SK-N-MC (cell line): ENCODE results near the gene IRF2BPL.

Experiments used
- DNase-seq: peaks from one replicate; pipeline ENCODE4 v3.0.0-alpha.2; 2011; ENCODE audit warnings: low read depth, low spot score
- H3K27ac ChIP-seq: fragments of 200-600 bp; sonication (generic); 2 replicates; pipeline ENCODE4 v1.5.1; 2016; ENCODE audit warnings: mixed run types
- H3K36me3 ChIP-seq: fragments of 200-600 bp; sonication (generic); 2 replicates; pipeline ENCODE4 v1.6.1; 2017; ENCODE audit warnings: antibody characterized with exemption, low read length, mixed read lengths; ENCODE audit not compliant: insufficient read depth
- H3K4me3 ChIP-seq: fragments of 200-600 bp; sonication (generic); 2 replicates; pipeline ENCODE4 v1.5.1; 2016
- H3K9ac ChIP-seq: fragments of 200-600 bp; sonication (generic); 2 replicates; pipeline ENCODE4 v1.8.0; 2017; ENCODE audit warnings: mixed run types, mixed read lengths; ENCODE audit not compliant: insufficient read length
- H3K9me3 ChIP-seq: fragments of 200-600 bp; sonication (generic); 2 replicates; pipeline ENCODE4 v1.6.1; 2017; ENCODE audit warnings: low read depth, mild to moderate bottlenecking, antibody characterized with exemption, low read length, moderate library complexity, mixed read lengths
- EZH2 ChIP-seq: fragments of 200-600 bp; sonication (generic); IDR thresholded peaks from one replicate; pipeline ENCODE4 v1.6.1; 2017; ENCODE audit warnings: antibody characterized with exemption
- FOXP2 ChIP-seq: optimal IDR thresholded peaks from 2 replicates; pipeline ENCODE3; 2011; ENCODE audit warnings: mild to moderate bottlenecking, moderate library complexity; ENCODE audit not compliant: insufficient read depth; ENCODE audit errors: extremely low read length, control extremely low read depth
- POLR2AphosphoS5 ChIP-seq: IDR thresholded peaks from 2 replicates; pipeline ENCODE4 v1.6.1; 2012; ENCODE audit warnings: mild to moderate bottlenecking, low read depth, low read length, borderline replicate concordance

Gene IRF2BPL

DNA sequence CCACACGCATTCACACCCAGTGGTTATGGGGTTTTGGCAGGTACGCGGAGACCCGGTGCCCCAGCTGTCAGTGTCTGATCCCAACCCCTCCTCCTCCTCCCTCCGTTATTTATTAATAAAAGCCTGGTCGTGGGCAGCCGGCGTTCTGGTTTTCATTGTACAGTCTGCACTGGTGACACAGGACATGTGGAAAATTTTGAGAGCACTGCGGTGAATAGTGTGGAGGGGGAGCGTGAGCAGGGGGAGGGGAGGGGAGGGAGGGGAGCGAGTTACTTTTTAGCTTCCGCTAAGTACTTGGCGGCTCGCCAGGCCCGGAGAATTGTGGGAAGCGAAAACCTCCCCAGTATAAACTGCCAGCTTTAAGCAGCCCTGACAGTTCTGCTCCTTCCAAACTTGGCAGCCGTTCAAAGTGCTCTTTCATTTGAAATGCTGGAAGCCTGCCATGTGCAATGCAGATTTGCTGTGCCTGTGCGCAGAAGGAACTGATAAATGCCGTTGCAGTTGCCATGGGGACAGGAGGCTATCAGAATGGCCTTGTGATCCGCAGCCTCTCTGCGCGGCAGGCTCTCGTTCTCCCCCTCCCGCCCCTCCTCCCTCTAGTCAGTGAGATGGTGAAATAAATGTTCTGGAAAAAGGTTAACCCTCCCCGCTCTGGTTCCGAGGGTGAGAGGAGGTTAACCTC lies 11.7 kb upstream of the IRF2BPL start:
- H3K9ac ChIP-seq = peak overlapping the region; percentile 74
- TF ChIP-seq EZH2 (no peak), POLR2AphosphoS5 (peak; percentile 74; the same call in 1 of the 2 replicates), FOXP2 (peak; percentile 94)
- no peaks in the 10 kb centered on the region for H3K36me3 ChIP-seq
- H3K9me3 ChIP-seq = no peaks in the 10 kb centered on the region
- H3K27ac ChIP-seq = peak overlapping the region; percentile 99
- DNase-seq = peak; percentile 100
- peak overlapping the region; percentile 76 for H3K4me3 ChIP-seq

DNA sequence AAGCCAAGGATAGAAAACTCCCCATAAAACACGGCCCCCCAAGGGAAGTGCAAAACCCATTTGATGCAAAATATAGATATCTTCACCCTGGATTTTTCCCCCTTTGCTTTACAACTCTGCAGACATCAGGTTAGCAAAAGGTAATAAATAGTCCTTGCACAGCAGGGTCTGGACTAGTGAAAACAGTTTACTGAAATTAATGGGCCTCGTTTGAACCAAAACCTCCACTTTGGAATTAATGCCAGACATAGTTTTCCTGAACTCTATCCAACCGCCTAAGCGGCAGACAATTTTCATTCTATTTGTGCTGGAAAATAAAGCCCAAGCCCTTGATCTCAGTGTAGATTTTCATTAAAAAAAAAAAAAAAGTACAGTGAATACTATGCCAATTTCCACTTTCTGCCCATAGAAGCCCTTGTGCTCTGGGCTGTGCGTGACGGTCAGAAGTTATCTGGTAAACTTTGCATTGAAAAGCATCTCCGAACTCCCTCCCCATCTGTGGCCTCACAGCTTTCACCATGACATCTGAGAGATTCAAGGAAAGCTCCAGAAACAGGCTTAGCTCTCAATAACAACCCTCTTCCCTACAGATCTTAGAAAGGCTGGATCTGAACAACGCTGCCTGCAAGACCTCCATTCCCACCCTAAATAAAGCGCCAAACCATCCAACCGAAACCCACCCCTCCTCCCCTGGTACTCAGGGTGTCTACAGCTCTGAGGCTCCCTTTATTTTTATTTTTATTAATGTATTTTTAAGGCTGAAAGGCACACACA lies 11.0 kb upstream of the IRF2BPL start:
- Histone ChIP-seq H3K36me3 (no peaks in the 10 kb centered on the region), H3K9ac (peak overlapping the region; percentile 74), H3K9me3 (no peaks in the 10 kb centered on the region), H3K4me3 (peak overlapping the region; percentile 75), H3K27ac (peak overlapping the region; percentile 98)
- no peak for DNase-seq
- TF ChIP-seq EZH2 = no peak
- no peak for TF ChIP-seq POLR2AphosphoS5
- TF ChIP-seq FOXP2 = no peak

DNA sequence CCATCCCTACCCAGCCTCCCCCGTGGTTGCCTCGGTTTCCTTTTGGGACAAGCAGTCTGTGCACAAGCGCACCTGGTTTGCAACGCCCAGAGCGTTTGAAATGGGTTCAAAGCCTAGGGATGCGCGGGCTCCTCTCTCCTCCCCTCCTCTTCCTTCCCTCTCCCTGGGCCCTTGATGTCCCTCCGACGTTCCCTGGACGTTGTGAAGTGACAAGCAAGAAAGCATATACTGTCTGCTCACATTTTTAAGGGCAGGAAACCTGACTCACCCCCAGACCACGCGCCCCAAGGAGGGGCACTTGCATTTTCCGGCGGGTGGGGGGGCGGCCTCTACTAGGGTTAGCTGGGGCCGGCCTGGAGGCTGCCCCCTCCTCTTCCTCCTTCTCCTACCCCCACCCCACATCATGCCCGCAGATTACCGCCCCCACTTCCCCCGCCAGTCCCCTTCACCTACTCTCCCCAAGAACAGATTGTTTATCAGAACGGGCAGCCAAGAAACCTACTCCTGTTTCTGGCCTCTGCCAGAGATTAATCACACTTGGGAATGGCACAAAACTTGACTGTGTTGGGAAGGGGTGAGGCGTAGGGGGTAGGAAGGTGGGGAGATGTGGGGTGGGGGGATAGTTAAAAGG lies 9.5 kb upstream of the IRF2BPL start:
- Histone ChIP-seq H3K36me3 (no peaks in the 10 kb centered on the region), H3K9ac (no peak overlapping the region), H3K4me3 (no peak overlapping the region), H3K27ac (peak overlapping the region; percentile 98), H3K9me3 (no peaks in the 10 kb centered on the region)
- no peak for DNase-seq
- TF ChIP-seq EZH2 (no peak), FOXP2 (no peak), POLR2AphosphoS5 (no peak)

DNA sequence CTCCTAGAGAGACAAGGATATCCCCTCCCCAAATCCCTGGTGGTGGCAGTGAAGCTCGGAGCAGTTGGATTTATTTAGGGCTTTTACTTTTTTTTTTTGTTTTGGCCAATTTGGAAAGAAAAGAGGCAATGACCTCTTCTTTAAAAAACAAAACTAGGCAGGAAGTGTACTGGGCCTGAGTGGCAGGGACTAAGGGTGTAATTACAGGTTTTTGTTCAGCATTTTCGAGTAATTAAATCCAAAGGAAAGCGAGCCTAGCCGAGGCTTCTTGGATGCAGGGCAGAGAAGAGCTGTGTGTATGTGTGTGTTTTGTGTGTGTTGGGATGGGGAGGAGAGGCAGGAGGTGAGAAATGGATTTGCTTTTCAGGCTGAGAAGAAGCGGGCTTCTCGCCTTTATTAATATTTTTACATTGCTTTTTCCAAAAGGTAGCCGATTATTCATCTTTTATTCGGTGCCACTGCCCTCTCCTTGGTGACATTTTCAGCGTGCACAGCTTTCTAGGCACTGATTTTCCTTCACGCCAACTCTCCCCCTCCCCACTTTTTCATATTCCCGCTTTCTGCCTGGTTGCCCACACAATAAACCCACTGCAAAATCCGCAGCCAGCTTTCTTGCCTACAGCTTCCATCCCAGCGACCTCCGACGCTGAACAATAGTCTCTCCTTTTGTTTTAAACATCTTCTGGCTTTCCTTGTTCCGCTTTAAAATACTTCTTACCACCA lies 8.9 kb upstream of the IRF2BPL start:
- Histone ChIP-seq H3K27ac (peak overlapping the region; percentile 14), H3K9ac (peak overlapping the region; percentile 15)
- DNase-seq = no peak

DNA sequence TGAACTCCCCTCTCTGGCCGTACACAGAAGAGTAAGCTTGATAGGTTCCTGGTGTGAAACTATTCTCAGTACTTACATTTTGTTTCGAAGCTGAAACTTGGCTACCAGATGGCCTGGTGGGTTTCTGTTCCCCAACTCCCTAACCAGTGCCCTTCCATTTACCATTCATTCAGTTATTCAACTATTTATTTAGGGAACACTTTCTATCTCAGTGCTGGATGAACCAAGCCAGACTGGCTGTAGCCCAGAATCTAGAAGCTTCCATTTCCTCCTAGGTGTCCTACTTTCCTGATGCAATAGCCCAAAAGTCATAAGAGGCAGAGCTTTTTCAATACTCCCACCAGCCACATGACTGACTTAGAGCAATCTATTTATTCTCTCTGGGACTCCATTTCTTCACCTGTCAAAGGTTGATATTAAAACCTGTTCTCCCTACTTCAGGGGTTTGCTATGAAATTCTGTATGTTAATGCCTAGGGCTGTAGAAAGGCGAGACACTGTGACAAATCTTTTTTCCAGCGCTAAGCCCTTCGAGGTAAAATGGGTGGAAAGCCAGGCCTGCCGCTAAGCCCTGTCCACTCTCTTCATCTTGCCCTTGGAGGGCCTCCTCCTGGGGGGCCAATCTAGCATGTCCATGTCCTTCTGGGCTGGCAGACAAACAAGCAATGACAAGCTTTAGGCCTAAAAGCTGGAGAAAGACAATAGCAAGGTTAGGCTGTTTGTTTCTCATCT lies 8.1 kb upstream of the IRF2BPL start:
- TF ChIP-seq POLR2AphosphoS5 = no peak
- no peak for TF ChIP-seq FOXP2
- TF ChIP-seq EZH2 = no peak
- H3K9me3 ChIP-seq = no peaks in the 10 kb centered on the region
- DNase-seq = no peak
- H3K4me3 ChIP-seq = no peak overlapping the region
- peak overlapping the region; percentile 14 for H3K27ac ChIP-seq
- H3K36me3 ChIP-seq = no peaks in the 10 kb centered on the region
- H3K9ac ChIP-seq = peak overlapping the region; percentile 15

More for the DNA sequence above, 8.9 kb upstream of the IRF2BPL start:
- Histone ChIP-seq H3K9me3 (no peaks in the 10 kb centered on the region), H3K4me3 (no peak overlapping the region), H3K36me3 (no peaks in the 10 kb centered on the region)
- TF ChIP-seq POLR2AphosphoS5 (no peak), EZH2 (no peak), FOXP2 (no peak)

DNA sequence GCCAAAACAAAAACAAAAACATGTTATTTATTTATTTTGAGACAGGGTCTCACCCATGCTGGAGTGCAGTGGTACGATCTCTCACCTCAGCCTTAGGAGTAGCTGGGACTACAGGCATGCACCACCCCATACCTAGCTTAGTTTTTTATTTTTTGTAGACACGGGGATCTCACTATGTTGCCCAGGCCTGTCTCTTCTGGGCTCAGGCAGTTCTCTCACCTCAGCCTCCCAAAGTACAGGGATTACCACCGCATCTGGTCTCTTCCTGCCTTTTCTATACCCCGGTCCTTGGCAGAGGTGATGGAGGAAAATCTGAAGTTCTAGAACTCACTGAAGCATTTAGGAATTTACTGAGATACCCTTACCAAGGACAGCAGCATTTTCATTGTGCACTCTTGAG lies 6.8 kb upstream of the IRF2BPL start:
- TF ChIP-seq FOXP2 (no peak), POLR2AphosphoS5 (no peak), EZH2 (no peak)
- Histone ChIP-seq H3K9me3 (no peaks in the 10 kb centered on the region), H3K9ac (no peak overlapping the region), H3K36me3 (no peaks in the 10 kb centered on the region), H3K27ac (no peak overlapping the region), H3K4me3 (no peak overlapping the region)
- DNase-seq = no peak
